Vagina (tissue), 2 donors: Measurements from ENCODE around the gene PRKAG2.
"Not testable (repeated sequence)": the region's sequence is repeated elsewhere in the genome, so short reads cannot be mapped to it uniquely, and the experiment has no call there.

Source experiments
- POLR2A ChIP-seq, 2 donors: fragments of 450-650 bp; IDR thresholded peaks; one replicate each; pipeline ENCODE4 v1.6.1; 2017; ENCODE audit warnings: antibody characterized with exemption in 2 of 2, mild to moderate bottlenecking in 2 of 2, moderate library complexity in 2 of 2
- POLR2AphosphoS5 ChIP-seq, 2 donors: sonication (generic); formaldehyde crosslinking; IDR thresholded peaks; one replicate each; pipeline ENCODE4 v1.9.0; 2017; ENCODE audit warnings: antibody characterized with exemption in 2 of 2, mild to moderate bottlenecking in 2 of 2, low read depth in 1 of 2; ENCODE audit not compliant: insufficient read depth in 1 of 2
- TF ChIP-seq, protein P1 (sequence below), 3 experiments: fragments of 450-650 bp in 2 of 3; fragments of 200-600 bp in 1 of 3; sonication (generic) in 1 of 3; IDR thresholded peaks; one replicate each; pipeline ENCODE4 v1.5.1; 2017 to 2019; ENCODE audit warnings: antibody characterized with exemption in 3 of 3, mild to moderate bottlenecking in 2 of 3, moderate library complexity in 2 of 3

DNA sequence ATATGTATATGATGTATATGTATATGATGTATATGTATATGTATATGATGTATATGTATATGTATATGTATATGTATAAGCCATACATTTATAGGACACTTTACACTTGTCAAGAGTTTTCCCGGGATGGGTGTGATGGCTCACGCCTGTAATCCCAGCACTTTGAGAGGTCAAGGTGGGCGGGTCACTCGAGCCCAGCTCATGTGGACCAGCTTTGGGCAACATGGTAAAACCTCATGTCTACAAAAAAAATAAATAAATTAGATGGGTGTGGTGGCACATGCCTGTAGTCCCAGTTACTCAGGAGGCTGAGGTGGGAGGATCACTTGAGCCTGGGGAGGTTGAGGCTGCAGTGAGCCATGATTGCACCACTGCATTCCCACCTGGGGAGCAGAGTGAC lies 2.4 kb downstream of the PRKAG2 start:
- not testable (repeated sequence) for TF ChIP-seq POLR2A (IDR thresholded peaks at IDR 0.05); POLR2AphosphoS5 (IDR thresholded peaks at IDR 0.05; ENCODE audit: insufficient read depth in 1 of 2, low read depth in 1 of 2)
- TF ChIP-seq, protein P1, sequence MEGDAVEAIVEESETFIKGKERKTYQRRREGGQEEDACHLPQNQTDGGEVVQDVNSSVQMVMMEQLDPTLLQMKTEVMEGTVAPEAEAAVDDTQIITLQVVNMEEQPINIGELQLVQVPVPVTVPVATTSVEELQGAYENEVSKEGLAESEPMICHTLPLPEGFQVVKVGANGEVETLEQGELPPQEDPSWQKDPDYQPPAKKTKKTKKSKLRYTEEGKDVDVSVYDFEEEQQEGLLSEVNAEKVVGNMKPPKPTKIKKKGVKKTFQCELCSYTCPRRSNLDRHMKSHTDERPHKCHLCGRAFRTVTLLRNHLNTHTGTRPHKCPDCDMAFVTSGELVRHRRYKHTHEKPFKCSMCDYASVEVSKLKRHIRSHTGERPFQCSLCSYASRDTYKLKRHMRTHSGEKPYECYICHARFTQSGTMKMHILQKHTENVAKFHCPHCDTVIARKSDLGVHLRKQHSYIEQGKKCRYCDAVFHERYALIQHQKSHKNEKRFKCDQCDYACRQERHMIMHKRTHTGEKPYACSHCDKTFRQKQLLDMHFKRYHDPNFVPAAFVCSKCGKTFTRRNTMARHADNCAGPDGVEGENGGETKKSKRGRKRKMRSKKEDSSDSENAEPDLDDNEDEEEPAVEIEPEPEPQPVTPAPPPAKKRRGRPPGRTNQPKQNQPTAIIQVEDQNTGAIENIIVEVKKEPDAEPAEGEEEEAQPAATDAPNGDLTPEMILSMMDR (IDR thresholded peaks at IDR 0.05), result not testable (repeated sequence)
